Stimulated activated CD4-positive, alpha-beta T cell treated with anti-CD3 and anti-CD28 coated beads, Interleukin-4, amount 100 ng/mL, for 4 hours (primary cell): ENCODE results near the gene AFG1L.
"Not testable (repeated sequence)": the region's sequence is repeated elsewhere in the genome, so short reads cannot be mapped to it uniquely, and the experiment has no call there.

Experiments
- DNase-seq, 2 experiments: peaks; one replicate each; pipeline ENCODE4 v3.0.0-alpha.2; 2020

Gene AFG1L

GRCh38 chr6:108291091-108291490 lies 3.8 kb upstream of the AFG1L start:
- DNase-seq, result no peak

GRCh38 chr6:108292561-108292960 lies 2.3 kb upstream of the AFG1L start:
- DNase-seq, result not testable (repeated sequence)

- DNase-seq, result no peak
These were observed 1.1 kb upstream of the AFG1L start for GRCh38 chr6:108293527-108294296.

GRCh38 chr6:108294297-108294726 lies 542 bp upstream of the AFG1L start:
- no peak for DNase-seq

GRCh38 chr6:108295676-108296075 lies 822 bp downstream of the AFG1L start:
- DNase-seq, result no peak

- no peak for DNase-seq
These were observed 7.5 kb downstream of the AFG1L start for GRCh38 chr6:108302386-108302785.

- no peak for DNase-seq
These were observed 9.8 kb downstream of the AFG1L start for GRCh38 chr6:108304646-108305045.

GRCh38 chr6:108308641-108309040 lies 13.8 kb downstream of the AFG1L start:
- DNase-seq, result not testable (repeated sequence)

- DNase-seq, result no peak
These were observed 15.0 kb downstream of the AFG1L start for GRCh38 chr6:108309844-108310243.

- no peak for DNase-seq
These were observed 17.8 kb downstream of the AFG1L start for GRCh38 chr6:108312605-108313004.

- DNase-seq, result no peak
These were observed 26.4 kb downstream of the AFG1L start for GRCh38 chr6:108321253-108321747.

GRCh38 chr6:108322728-108323127 lies 27.9 kb downstream of the AFG1L start:
- no peak for DNase-seq

GRCh38 chr6:108323710-108324466 lies 29.0 kb downstream of the AFG1L start:
- no peak for DNase-seq

- DNase-seq, result not testable (repeated sequence)
These were observed 35.4 kb downstream of the AFG1L start for GRCh38 chr6:108330221-108330785.

GRCh38 chr6:108330806-108331205 lies 36.0 kb downstream of the AFG1L start:
- no peak for DNase-seq

GRCh38 chr6:108331982-108332381 lies 37.1 kb downstream of the AFG1L start:
- no peak for DNase-seq

- no peak for DNase-seq
These were observed 42.1 kb downstream of the AFG1L start for GRCh38 chr6:108336971-108337370.

GRCh38 chr6:108337721-108338120 lies 42.9 kb downstream of the AFG1L start:
- DNase-seq, result no peak

- DNase-seq, result no peak
These were observed 46.5 kb downstream of the AFG1L start for GRCh38 chr6:108341372-108341771.

- DNase-seq, result no peak
These were observed 49.0 kb downstream of the AFG1L start for GRCh38 chr6:108343894-108344293.

- no peak for DNase-seq
These were observed 53.9 kb downstream of the AFG1L start for GRCh38 chr6:108348655-108349349.

GRCh38 chr6:108350528-108350927 lies 55.7 kb downstream of the AFG1L start:
- DNase-seq, result no peak

- no peak for DNase-seq
These were observed 59.0 kb downstream of the AFG1L start for GRCh38 chr6:108353853-108354252.
